Measurements from ENCODE around the gene FHIT.
A peak's percentile ranks its signal among the peaks of the same experiment; 100 is the strongest.
"Not testable (repeated sequence)": the region's sequence is repeated elsewhere in the genome, so short reads cannot be mapped to it uniquely, and the experiment has no call there.

Gene FHIT

DNA sequence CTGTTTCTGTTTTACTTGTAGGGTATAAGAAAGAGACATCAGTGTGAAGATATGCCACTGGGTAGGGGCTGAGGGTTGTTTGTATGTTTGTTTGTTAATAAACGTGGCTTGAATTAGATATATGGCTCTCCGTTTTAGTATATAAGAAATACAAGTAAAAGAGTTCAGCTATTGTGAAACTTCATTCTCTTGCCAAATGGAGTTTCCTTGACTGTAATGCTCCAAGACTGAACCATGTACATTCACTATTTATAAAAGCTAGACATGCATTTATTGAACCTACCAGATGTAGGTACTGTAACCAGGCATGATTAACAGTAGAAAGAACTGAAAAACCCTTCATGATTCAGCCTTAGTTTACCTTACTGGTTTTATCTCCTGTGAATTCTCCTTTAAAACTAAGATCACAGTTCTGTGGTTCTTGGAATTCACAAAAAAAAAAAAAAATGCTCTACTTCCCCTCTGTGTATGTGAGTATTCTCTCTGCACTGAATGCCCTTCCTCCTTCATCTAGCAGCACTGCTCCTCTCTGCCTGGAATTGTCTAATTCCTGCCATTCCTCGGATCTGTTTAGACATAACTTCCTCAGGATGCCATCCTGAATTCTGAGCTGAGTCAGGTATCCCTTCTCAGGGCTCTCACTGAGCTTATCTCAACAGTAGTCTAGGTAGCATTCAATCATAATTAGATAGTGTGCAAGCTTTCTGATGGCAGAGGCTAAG, 504.4 kb downstream of the FHIT start:
- no peak for DNase-seq

DNA sequence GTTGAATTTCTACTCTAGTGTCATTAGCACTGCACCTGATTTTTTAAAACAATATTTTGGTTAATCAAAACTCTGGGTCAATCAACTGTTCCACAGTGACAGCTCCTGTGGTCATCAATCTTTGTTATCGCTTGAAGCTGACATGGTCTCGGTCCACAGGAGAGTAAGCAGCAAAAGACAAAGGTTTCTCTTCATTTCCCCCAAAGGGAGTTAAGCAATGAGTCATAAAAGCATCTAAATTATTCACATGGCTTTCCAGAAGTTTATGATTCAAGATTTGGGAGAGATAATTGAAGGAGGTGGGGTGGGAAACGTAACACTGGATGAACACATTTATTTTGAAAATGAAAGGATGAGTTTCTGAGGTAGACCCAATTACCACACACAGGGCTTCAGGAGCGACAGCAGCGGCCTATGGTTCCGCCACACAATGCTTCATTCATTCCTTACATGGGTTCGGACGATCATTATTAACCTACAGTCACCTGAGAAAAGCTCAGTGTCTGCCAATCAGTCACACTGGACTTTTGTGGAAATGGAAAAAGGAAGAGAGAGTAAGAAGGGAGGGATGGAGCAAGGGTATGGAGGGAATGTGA, 505.1 kb downstream of the FHIT start:
- no peak for DNase-seq

DNA sequence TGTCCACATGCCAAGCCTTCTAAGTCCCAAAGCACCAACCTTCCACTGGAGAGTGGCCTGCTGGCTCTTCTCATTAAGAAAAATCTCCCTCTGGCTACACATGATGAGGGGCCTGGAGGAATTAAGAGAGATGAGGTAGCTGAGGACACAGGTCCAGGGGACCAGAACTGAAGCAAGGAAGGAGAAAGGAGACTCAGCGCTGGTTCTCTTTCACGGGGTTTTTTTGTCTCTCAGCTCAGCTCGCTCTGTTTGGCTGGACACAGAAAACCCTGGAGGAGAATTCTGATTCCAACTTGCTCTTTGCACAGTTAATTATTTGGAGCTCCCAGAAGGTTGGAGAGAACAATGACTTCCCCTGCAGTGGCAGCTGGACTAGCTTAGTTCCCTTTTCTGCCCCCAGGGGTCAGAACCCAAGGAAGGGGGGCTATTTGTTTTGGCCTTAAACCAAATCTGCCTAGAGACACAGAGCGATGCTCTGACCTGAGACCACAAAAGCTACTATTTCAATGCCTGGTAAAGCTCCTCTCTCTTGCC, 507.6 kb downstream of the FHIT start:
- DNase-seq, result no peak

DNA sequence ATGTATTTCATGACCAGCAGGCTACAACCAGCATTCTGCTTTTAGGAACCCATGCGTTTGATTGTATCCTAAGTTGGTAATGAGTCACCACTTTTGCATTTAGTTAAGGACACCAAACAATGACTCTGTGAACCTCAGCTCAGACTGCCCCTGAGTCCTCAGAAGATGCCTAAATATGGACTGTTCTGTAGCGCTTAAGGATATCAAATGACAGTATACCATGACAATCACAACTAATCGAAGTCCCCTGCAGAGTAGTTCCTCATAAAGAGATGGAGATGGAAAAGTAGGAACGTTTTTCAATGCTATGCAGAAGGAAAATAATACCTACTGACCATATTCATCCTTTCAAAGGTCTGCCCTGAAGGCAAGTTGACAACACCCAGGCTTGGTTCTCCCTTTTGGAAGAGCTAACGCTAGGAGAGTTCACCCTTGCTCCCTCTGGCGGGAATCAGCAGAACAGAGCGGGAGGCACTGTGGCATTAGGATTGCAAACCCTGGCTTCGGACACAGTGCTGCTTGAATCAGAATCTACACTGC, 508.6 kb downstream of the FHIT start:
- DNase-seq, result no peak

DNA sequence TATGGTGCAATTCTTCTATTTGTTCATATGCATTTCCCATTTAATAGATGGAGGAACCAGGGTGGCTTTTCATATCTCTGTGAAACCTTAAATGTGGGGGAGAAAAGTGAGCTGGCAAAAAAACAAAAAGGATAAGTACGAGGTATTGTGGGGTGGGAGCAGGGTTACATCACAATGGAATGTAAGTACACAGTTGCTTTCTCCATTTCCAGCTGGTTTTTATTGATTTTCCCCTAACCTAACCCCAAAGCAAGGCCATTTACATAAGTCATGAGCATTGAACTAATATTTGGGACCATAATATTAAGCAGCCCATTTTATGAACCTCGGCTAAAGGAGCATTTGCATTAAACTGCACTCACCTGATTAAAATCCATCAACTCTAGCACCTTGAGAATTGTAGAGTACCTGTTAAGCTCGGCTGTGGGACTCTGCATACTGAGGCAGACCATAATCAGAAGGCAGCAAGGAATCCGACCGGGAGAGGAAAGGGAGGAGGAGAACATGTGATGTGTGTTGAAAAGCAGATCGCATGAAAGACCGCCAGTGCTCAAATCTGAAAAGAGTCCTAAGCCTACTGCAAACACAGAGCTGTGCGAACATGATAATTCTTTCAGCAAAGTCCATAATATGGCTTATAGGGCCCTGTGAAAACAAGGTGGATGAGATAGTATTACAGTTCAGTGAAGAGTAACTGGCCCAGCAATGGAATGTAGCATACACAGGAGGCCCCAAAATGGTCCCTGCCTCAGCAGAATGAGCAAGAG, 513.4 kb downstream of the FHIT start:
- no peak for DNase-seq

DNA sequence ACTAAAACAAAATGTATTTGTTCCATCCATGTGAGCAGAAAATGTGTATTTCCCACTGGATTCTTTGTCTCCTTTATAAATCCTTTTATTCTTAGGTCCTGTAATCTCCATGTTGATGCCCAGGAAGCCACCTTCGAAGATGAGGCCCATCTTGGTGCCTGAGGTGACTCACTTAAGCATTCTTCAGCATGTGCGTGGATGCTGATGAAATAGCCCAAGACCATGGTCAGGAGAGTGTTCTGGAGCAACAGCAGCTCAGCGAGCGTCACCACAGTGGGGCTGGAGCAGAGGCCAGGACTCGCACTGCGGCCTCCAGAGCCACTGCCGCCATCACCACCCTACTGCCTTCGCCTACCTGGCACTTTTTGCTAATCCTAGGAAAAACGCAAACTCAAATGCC, 520.9 kb downstream of the FHIT start:
- DNase-seq, result no peak

DNA sequence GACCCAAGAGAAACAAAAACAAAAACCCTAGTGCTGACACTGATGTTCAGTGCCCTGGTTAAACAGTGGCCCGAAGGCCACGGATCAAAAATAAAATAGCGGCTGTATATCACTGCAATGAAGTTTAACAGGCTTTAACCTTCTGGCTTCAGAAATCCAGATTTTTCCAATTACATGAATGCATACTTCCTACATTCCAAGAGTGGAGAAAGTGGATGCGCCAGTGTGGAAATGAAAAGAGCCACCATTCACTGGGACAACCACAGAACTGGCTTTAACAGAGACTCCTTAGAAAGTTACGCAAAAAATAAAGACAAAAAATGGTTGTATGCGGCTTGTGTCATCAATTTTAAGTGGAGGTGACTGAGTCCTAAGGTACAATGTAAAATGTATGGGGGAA, 522.2 kb downstream of the FHIT start:
- no peak for DNase-seq

DNA sequence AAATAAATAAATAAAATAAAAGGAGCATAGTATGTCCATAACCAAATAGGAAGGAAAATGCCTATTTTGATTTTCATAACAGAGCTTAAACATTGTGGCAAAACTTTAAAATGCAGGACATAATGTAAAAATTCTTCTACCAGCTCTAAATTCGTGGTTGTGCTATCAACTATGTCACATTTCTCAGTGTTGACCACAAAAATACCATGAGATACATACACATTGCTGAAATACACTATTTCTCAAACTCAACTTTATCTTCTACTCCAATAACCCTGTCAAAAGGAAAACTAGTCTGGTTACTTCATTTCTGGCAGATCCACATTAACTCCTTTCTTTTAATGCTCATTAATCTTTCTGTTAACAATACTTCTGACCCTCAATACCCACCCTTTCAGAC, 523.2 kb downstream of the FHIT start:
- DNase-seq, result no peak

DNA sequence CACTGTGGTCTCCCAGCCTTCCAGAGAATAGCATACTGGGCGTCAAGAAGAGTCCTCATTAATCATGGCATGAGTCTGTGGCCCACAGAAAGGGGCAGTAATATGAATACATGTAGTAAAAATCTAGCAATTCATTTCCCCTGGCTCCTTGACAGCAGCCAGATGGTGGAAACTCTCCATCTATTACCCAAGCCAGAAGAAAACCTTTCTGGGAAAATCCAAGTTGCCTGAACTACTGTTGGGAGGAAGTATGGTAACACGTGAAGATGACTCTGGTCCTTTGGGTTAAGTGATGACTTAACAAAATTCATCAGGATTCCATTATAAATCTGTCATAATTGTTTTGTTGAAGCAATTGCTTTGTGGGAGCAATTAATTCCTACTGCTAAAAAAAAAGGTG, 530.5 kb downstream of the FHIT start:
- DNase-seq, result no peak

DNA sequence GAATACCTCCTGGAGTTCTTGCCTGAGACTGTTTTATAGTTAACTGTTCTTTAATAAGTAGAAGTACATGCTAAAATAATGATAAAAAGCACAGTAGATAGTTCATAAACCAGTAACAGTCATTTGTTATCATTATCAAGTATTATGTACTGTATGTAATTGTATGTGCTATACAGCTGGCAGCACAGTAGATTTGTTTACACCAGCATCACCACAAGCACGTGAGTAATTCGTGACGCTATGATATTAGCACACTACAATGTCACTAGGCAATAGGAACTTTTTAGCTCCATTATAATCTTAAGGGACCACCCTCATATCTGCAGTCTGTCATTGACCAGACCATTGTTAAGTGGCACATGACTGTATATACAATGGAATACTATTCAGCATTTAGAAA, 534.7 kb downstream of the FHIT start:
- DNase-seq, result no peak

DNA sequence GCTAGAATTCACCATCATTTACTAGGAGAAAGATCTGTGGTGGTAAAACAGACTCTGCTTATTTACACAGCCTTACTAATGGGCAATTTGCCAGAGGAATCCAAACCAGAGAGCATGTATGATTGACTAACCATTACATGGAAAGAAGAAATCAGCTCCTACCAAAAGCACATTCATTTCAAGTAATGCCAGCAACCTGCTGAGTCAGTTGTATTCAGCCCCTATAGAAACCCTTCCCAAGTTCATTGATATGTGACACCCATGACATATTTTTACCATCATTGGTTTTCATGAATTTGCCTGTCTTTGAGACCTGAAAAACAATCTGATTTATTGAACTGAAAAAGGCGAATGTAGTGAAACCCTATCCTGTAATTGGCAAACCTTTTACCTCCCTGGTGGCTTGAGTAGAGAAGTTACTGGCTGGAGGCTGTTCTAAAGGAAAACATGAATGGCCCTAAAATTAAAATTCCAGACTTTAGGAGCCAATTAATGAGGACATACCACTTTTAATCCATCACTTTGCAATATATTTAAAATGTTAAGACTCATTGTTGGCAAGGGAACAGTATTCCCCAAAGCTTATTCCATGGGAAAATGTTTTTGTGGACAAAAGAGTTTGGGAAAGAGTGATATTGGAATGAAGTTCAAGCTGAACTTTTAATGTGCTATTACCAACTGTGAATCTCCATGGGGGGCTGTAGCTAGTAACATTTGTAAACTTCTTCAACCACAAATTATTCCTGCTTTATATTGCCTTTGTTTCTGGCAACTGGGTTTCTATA, 542.9 kb downstream of the FHIT start:
- DNase-seq, result peak; percentile 32

DNA sequence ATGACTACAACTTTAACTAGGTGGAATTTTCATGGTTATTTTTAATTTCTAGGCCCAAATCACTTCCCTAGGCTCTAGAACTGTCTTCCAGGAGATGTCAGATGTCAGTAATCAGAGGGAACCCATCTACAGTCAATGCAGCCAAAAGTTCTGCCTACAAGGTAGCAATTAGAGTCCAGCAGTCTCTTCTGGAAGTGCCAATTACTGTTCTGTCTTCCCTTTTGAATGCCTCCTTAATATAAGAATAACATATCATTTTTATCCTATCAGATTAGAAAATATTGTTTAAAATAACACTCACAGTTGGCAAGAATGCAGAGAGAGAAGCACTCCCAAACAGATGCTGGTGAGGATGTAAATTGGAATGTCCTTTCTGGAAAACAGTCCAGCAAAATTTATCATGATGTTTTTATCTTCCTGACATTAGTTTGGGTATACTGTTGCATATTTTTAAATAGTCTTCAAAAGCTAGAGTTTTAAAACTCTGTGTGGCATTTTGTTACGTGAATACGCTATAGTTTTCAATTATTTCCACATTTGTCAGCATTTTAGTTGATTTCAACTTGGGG, 543.7 kb downstream of the FHIT start:
- DNase-seq, result no peak

DNA sequence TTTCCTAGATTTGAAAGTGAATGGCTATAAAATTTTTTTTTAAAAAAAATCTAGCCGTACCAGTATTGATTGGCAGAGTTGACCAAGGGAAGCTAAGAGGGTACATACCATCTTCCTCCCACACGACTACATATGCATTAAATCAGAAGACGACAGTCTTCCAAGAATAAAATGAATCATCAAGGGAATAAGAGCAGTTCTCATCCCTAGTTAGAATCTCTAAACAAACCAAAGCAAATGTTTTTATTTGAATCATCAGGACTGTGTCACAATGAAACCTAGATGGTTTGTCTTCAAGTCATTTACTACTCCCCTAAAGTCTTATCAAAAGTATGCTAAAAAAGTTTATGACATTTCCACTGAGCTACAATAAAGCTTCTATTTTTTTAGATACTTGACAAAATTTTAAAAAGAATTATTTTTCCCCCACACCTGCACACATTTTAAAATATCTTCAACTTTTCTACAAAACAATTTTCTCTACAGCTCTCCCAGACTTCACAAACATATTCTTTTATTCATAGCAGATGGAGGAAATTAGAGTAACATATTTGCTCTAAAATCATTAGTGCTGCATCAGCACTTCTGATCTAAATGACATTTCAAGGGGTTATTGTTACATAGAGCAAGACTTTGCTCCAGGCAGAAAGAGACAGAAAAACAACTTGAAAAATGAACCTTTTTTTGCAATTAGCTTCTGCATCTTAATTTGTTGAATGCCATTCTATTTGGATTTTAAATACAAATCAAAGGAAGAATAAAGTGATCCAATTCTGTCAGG, 547.1 kb downstream of the FHIT start:
- DNase-seq, result no peak

DNA sequence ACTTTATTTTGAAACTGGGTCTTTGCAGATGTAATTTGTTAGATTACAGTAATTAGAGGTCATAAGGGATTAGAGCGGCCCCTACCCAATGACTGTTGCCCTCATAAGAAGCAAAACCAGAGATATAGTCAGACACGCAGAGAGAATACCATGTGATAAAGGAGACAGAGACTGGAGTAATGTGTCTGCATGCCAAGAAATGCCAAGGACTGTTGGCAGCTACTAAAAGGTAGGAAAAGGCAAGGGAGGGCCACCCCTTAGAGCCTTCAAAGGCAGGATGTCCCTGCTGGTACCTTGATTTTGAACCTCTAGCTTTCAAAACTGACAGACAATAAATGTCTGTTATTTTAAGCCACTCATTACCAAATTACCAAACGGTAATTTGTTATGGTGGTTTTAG, 548.2 kb downstream of the FHIT start:
- no peak for DNase-seq

DNA sequence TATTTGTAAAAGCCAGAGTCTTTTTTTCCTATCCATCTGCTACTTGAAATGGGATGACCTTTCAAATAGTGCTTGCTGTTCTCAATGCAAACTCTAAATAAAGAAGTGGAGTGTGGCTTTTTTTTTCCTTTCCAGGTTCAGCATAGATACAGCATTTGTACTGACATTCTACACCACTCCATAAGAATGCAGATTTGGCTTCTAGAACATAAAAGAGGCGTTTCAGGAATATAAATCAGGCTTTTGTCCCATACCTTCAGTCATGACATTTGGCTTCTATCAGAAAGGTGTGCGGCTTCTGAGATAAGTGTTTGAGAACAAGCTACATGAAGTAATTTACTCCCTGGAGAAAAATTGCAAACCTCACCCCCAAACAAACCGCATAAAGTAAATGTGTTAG, 553.1 kb downstream of the FHIT start:
- DNase-seq, result no peak

DNA sequence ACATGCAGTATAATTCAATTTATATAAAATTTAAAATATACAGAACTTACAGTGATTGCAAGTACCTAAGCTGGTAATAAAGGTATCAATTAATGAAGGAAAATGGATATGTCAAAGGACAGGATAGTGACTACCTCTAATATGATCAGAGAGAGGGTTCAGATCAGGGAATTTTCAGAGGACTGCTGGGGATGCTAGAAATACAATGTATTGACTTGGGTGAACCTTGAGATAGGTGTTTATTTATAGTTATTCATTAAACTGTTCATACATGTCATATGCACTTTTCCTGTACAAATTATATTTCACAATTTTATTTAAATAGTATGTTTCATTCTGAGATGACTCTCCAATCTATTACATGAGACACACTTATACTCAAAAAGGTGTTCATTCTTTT, 554.1 kb downstream of the FHIT start:
- DNase-seq, result no peak

DNA sequence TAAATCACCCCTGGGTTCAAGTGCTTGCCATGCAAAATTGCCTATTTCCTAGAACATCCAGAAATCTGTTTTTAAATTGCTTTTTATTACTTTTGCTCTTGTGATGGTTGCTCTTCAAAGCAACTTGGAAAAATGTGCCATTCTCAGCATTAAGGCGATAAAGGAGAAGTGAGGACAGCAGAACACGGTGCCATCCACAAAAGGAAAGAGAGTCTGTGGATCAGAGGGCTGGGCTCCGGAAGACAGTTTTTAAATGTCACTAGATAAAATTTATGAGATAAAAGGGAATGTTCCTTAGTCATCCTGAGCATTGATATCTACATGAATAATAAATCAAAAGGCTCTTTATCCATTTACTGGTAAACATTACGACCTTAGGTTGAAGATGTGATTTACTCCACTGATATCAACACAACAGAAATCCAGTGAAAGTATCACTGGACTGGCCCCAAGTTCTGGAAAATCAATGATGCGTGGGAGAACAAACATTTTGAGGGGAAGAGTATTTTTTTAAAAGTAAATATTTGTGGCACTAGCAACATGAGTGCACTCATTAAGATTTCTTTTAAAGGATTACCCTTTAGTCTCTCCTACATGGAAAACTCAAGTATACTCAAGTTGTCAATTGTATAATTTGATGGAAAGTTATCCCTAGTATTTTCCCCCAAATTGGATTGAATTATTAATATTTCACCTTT, 554.7 kb downstream of the FHIT start:
- DNase-seq, result peak; percentile 34

DNA sequence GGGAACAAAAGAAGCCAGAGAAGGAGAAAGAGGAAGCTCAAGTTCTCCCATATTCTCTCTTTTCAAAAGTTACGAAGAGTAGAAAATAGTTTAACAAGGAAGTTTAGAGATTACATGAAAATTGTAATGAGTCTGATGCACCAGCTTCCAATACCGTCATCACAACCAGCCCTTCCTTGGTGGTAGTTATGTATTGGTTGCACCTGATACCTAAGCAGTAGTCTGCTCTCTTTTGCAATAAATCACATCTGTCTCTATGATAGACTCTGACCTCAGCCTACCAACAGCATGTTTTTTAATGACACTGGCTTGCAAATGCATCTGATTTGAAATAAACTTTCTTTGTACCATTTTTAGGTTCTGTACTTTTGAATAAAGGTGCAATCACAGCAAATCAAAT, 575.8 kb downstream of the FHIT start:
- DNase-seq, result no peak

DNA sequence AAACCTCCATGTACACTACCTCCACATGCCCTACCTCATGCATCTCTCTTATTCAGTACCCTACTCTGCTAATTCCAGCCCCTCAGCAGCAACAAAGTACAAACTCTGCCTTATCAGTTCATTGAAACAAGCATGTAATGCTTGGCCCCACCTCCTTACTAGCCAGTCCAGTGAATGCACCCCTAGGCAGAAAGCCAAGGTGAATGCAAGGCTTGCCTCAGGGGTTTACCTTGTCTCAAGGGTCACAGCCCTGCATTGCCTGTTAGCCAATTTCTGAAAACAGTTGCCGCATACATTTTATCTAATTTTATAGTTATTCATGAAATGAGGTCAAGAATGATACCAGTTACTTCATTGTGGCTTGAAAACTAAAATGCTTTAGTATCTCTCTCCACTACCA, 576.4 kb downstream of the FHIT start:
- no peak for DNase-seq

DNA sequence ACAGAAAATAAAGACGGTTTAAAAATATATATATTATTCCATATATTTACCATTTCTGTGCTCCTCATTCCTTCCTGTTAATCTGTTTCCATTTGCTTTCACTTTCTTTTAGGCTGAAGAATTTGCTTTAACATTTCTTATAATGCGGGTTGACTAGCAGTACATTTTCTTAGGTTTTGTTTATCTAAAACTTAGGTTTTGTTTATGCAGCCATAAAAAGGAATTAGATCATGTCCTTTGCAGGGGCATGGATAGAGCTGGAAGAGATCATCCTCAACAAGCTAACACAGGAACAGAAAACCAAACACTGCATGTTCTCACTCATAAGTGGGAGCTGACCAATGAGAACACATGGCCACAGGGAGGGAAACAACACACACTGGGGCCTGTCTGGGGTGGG, 578.1 kb downstream of the FHIT start:
- DNase-seq, result no peak

DNA sequence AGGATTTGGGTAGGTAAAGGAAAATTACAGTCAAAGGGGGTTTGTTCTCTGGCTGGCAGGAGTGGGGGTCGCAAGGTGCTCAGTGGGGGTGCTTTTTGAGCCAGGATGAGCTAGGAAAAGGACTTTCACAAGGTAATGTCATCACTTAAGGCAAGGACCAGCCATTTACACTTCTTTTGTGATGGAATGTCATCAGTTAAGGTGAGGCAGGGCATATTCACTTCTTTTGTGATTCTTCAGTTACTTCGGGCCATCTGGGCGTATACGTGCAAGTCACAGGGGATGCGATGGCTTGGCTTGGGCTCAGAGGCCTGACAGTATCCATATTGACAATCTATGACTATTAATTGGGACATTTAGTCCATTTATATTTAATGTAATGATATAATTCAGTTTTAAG, 578.9 kb downstream of the FHIT start:
- not testable (repeated sequence) for DNase-seq

Measured in NCI-H510A treated with DMSO at 0.1 percent for 48 hours (cell line).